ENCODE measurements around the gene PTPRO. TPM values are rescaled to one million over a fixed set of nuclear protein-coding genes. Genes with fewer than 3 reads are reported as not detected.

PTPRO gene
- polyA plus RNA-seq, 2 donors: 0.13 to 0.14 TPM

DNA sequence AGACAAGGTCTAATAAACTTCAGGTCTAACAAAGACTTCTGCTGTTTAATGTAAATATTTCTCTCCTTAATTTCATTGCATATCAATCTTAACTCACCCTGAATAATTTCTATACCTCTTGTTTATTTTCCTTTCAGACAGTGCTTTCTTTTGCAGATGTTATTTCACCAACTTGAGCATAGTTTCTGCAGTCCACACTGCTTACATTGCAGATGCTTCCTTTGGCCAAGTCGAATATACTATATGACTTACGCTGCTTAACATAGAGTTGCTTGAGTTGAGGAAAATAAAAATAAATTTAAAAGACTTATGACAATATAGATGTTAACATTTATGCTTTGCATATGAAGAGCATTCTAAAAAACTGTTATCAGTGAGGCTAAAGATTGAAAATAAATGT, 217.7 kb downstream of the PTPRO start:
- H3K36me3 ChIP-seq (ENCODE audit: control insufficient read depth in 2 of 2, insufficient read depth in 2 of 2, low read length in 1 of 2): no peaks in the 10 kb centered on the region
- H3K27me3 ChIP-seq (ENCODE audit: control insufficient read depth in 1 of 2, insufficient read depth in 2 of 2, low read length in 2 of 2): no peaks in the 10 kb centered on the region
- H3K27ac ChIP-seq (ENCODE audit: low read depth in 2 of 2, low read length in 1 of 2): no peak overlapping the region
- WGBS, 2 donors: 67 to 76% methylated on average over 2 of the region's 2 CpGs
- no peaks in the 10 kb centered on the region for H3K9me3 ChIP-seq (ENCODE audit: control insufficient read depth in 2 of 2, insufficient read depth in 1 of 2, low read depth in 1 of 2, low read length in 1 of 2)
- no peak overlapping the region for H3K4me3 ChIP-seq (ENCODE audit: low read depth in 1 of 2, low read length in 2 of 2)
- no peaks in the 10 kb centered on the region for H3K4me1 ChIP-seq (ENCODE audit: control insufficient read depth in 2 of 2, insufficient read depth in 2 of 2, low read length in 1 of 2)

GRCh38 chr12:15540469-15540872, 218.2 kb downstream of the PTPRO start:
- H3K27me3 ChIP-seq (ENCODE audit: control insufficient read depth in 1 of 2, insufficient read depth in 2 of 2, low read length in 2 of 2): no peaks in the 10 kb centered on the region
- no peaks in the 10 kb centered on the region for H3K36me3 ChIP-seq (ENCODE audit: control insufficient read depth in 2 of 2, insufficient read depth in 2 of 2, low read length in 1 of 2)
- H3K27ac ChIP-seq (ENCODE audit: low read depth in 2 of 2, low read length in 1 of 2): no peak overlapping the region
- 66 to 69% methylated on average over 1 of the region's 1 CpG for WGBS, 2 donors
- no peak overlapping the region for H3K4me3 ChIP-seq (ENCODE audit: low read depth in 1 of 2, low read length in 2 of 2)
- no peaks in the 10 kb centered on the region for H3K9me3 ChIP-seq (ENCODE audit: control insufficient read depth in 2 of 2, insufficient read depth in 1 of 2, low read depth in 1 of 2, low read length in 1 of 2)
- no peaks in the 10 kb centered on the region for H3K4me1 ChIP-seq (ENCODE audit: control insufficient read depth in 2 of 2, insufficient read depth in 2 of 2, low read length in 1 of 2)

DNA sequence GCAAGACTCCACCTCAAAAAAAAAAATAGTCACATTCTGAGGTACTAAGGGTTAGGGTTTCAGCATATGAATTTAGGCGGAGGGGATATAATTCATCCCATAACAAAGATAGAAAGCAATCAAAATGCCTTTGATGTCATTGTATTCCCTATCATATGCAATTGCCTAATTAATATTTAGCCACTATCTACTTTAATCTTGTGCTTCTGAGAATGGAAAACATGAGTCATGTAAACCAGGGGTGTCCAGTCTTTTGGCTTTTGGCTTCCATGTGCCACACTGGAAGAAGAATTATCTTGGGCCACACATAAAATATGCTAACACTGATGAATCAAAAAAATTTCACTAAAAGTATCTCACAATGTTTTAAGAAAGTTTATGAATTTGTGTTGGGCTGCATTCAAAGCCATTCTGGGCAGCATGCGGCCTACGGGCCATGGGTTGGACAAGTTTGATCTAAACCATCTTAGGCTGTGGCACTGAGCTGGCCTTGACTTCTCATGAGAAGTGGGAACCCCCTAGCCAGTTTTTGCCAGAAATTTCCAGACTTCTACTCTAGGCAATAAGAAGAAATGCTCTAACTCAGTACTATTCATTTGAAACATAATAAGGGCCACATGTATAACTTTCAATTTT, 219.8 kb downstream of the PTPRO start:
- Histone ChIP-seq H3K27ac (ENCODE audit: low read depth in 2 of 2, low read length in 1 of 2) (no peak overlapping the region), H3K27me3 (ENCODE audit: control insufficient read depth in 1 of 2, insufficient read depth in 2 of 2, low read length in 2 of 2) (no peaks in the 10 kb centered on the region), H3K4me3 (ENCODE audit: low read depth in 1 of 2, low read length in 2 of 2) (no peak overlapping the region), H3K9me3 (ENCODE audit: control insufficient read depth in 2 of 2, insufficient read depth in 1 of 2, low read depth in 1 of 2, low read length in 1 of 2) (no peaks in the 10 kb centered on the region), H3K36me3 (ENCODE audit: control insufficient read depth in 2 of 2, insufficient read depth in 2 of 2, low read length in 1 of 2) (no peaks in the 10 kb centered on the region), H3K4me1 (ENCODE audit: control insufficient read depth in 2 of 2, insufficient read depth in 2 of 2, low read length in 1 of 2) (no peaks in the 10 kb centered on the region)
- WGBS, 2 donors: 86 to 94% methylated on average over 3 of the region's 3 CpGs

GRCh38 chr12:15543347-15543746, 221.0 kb downstream of the PTPRO start:
- no peaks in the 10 kb centered on the region for H3K27me3 ChIP-seq (ENCODE audit: control insufficient read depth in 1 of 2, insufficient read depth in 2 of 2, low read length in 2 of 2)
- H3K36me3 ChIP-seq (ENCODE audit: control insufficient read depth in 2 of 2, insufficient read depth in 2 of 2, low read length in 1 of 2): no peaks in the 10 kb centered on the region
- 71 to 73% methylated on average over 3 of the region's 3 CpGs for WGBS, 2 donors
- H3K4me3 ChIP-seq (ENCODE audit: low read depth in 1 of 2, low read length in 2 of 2): no peak overlapping the region
- no peak overlapping the region for H3K27ac ChIP-seq (ENCODE audit: low read depth in 2 of 2, low read length in 1 of 2)
- no peaks in the 10 kb centered on the region for H3K4me1 ChIP-seq (ENCODE audit: control insufficient read depth in 2 of 2, insufficient read depth in 2 of 2, low read length in 1 of 2)
- no peaks in the 10 kb centered on the region for H3K9me3 ChIP-seq (ENCODE audit: control insufficient read depth in 2 of 2, insufficient read depth in 1 of 2, low read depth in 1 of 2, low read length in 1 of 2)

- H3K36me3 ChIP-seq (ENCODE audit: control insufficient read depth in 2 of 2, insufficient read depth in 2 of 2, low read length in 1 of 2): no peaks in the 10 kb centered on the region
- H3K27ac ChIP-seq (ENCODE audit: low read depth in 2 of 2, low read length in 1 of 2): no peak overlapping the region
- no peaks in the 10 kb centered on the region for H3K4me1 ChIP-seq (ENCODE audit: control insufficient read depth in 2 of 2, insufficient read depth in 2 of 2, low read length in 1 of 2)
- no peak overlapping the region for H3K4me3 ChIP-seq (ENCODE audit: low read depth in 1 of 2, low read length in 2 of 2)
- no peaks in the 10 kb centered on the region for H3K27me3 ChIP-seq (ENCODE audit: control insufficient read depth in 1 of 2, insufficient read depth in 2 of 2, low read length in 2 of 2)
- no peaks in the 10 kb centered on the region for H3K9me3 ChIP-seq (ENCODE audit: control insufficient read depth in 2 of 2, insufficient read depth in 1 of 2, low read depth in 1 of 2, low read length in 1 of 2)
These were observed 222.3 kb downstream of the PTPRO start for GRCh38 chr12:15544589-15544988.

GRCh38 chr12:15545334-15545733, 223.0 kb downstream of the PTPRO start:
- H3K4me1 ChIP-seq (ENCODE audit: control insufficient read depth in 2 of 2, insufficient read depth in 2 of 2, low read length in 1 of 2): no peaks in the 10 kb centered on the region
- no peaks in the 10 kb centered on the region for H3K9me3 ChIP-seq (ENCODE audit: control insufficient read depth in 2 of 2, insufficient read depth in 1 of 2, low read depth in 1 of 2, low read length in 1 of 2)
- H3K4me3 ChIP-seq (ENCODE audit: low read depth in 1 of 2, low read length in 2 of 2): no peak overlapping the region
- no peaks in the 10 kb centered on the region for H3K27me3 ChIP-seq (ENCODE audit: control insufficient read depth in 1 of 2, insufficient read depth in 2 of 2, low read length in 2 of 2)
- WGBS, 2 donors: 56 to 74% methylated on average over 1 of the region's 1 CpG
- no peaks in the 10 kb centered on the region for H3K36me3 ChIP-seq (ENCODE audit: control insufficient read depth in 2 of 2, insufficient read depth in 2 of 2, low read length in 1 of 2)
- no peak overlapping the region for H3K27ac ChIP-seq (ENCODE audit: low read depth in 2 of 2, low read length in 1 of 2)

DNA sequence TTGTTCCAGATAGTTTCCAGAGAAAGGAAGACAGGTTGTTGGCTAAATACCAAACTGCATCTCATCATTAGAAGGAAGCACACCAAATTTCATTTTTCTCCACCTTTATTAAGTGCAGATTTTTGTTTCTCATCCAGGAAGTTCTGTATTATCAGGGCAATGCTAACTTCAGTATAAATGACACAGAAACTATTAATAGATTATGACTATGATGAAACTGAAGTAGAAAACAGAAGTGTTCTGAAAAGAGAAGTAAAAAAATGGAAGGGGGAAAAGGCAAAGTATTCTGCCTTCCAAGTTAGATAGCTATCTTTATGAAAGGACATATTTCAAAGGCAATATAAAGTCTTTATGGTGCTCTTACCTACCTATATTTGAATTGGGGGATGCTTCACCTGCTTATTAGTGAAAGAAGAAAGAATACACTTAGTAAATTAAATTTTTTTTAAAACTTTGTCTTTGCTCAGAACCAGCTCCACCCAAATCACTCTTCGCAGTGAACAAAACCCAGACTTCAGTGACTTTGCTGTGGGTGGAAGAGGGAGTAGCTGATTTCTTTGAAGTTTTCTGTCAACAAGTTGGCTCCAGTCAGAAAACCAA, 223.9 kb downstream of the PTPRO start:
- no peak overlapping the region for H3K27ac ChIP-seq (ENCODE audit: low read depth in 2 of 2, low read length in 1 of 2)
- H3K36me3 ChIP-seq (ENCODE audit: control insufficient read depth in 2 of 2, insufficient read depth in 2 of 2, low read length in 1 of 2): no peaks in the 10 kb centered on the region
- H3K9me3 ChIP-seq (ENCODE audit: control insufficient read depth in 2 of 2, insufficient read depth in 1 of 2, low read depth in 1 of 2, low read length in 1 of 2): no peaks in the 10 kb centered on the region
- H3K27me3 ChIP-seq (ENCODE audit: control insufficient read depth in 1 of 2, insufficient read depth in 2 of 2, low read length in 2 of 2): no peaks in the 10 kb centered on the region
- WGBS, 2 donors: 38 to 51% methylated on average over 1 of the region's 1 CpG
- H3K4me1 ChIP-seq (ENCODE audit: control insufficient read depth in 2 of 2, insufficient read depth in 2 of 2, low read length in 1 of 2): no peaks in the 10 kb centered on the region
- no peak overlapping the region for H3K4me3 ChIP-seq (ENCODE audit: low read depth in 1 of 2, low read length in 2 of 2)

DNA sequence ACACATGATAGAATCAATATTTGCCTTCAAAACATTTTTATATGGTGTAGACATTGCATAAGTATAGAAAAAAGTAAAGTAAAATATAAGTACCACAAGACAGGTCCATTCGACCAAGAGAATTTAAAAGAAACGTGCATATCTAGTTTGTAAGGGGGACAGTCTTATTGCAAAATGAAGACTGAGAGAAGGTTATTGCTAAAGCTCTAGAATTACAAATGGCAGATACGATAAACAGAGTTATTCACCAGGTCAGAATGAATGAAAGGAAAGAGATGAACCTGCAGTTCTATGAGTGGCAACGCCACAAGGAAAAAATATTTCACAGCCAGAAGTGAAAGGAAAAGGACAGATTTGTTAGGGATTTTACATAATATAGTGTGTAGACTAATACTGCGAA, 224.8 kb downstream of the PTPRO start:
- no peak overlapping the region for H3K4me3 ChIP-seq (ENCODE audit: low read depth in 1 of 2, low read length in 2 of 2)
- WGBS, 2 donors: 80 to 84% methylated on average over 5 of the region's 5 CpGs
- H3K9me3 ChIP-seq (ENCODE audit: control insufficient read depth in 2 of 2, insufficient read depth in 1 of 2, low read depth in 1 of 2, low read length in 1 of 2): no peaks in the 10 kb centered on the region
- no peaks in the 10 kb centered on the region for H3K36me3 ChIP-seq (ENCODE audit: control insufficient read depth in 2 of 2, insufficient read depth in 2 of 2, low read length in 1 of 2)
- H3K4me1 ChIP-seq (ENCODE audit: control insufficient read depth in 2 of 2, insufficient read depth in 2 of 2, low read length in 1 of 2): no peaks in the 10 kb centered on the region
- no peak overlapping the region for H3K27ac ChIP-seq (ENCODE audit: low read depth in 2 of 2, low read length in 1 of 2)
- no peaks in the 10 kb centered on the region for H3K27me3 ChIP-seq (ENCODE audit: control insufficient read depth in 1 of 2, insufficient read depth in 2 of 2, low read length in 2 of 2)

DNA sequence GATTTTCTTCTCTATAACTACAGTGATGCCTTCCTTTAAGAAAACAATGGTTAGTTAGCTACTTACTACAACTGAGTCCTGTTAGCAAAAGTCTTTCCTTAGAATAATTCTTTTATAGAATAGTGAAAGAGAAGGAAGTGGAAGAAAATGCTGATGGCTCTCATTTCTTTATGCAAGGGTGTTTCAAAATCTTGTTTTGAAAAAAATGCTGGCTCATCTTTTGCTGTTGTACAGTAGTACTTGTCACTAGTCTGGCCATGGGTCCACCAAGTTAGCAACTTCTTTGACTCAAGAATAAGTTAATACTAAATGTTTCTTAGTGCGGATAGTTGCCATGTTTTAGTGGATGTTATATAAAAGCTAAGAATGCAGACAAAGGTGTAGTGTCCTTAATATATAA, 225.4 kb downstream of the PTPRO start:
- Histone ChIP-seq H3K36me3 (ENCODE audit: control insufficient read depth in 2 of 2, insufficient read depth in 2 of 2, low read length in 1 of 2) (no peaks in the 10 kb centered on the region), H3K4me3 (ENCODE audit: low read depth in 1 of 2, low read length in 2 of 2) (no peak overlapping the region)
- 92 to 100% methylated on average over 1 of the region's 1 CpG for WGBS, 2 donors

DNA sequence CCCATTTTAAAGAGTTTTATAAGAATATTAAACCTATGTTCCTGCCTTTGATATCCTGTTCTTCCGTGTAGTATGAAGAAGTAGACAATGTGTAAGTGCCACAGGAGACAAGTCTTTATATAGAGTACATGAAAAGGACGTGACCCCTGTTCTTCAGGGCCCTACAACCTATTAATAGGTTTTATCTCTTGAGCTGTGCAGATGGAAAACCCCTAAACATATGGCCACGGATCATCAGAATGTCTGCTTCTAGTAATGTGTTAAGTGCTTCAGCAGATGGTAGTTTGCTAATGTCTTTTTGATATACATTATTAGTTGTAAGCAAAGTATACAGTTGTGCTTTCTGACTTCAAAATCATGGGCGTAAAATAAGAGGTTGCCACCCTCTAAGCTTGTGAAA, 228.5 kb downstream of the PTPRO start:
- H3K36me3 ChIP-seq (ENCODE audit: control insufficient read depth in 2 of 2, insufficient read depth in 2 of 2, low read length in 1 of 2): no peaks in the 10 kb centered on the region
- no peak overlapping the region for H3K27ac ChIP-seq (ENCODE audit: low read depth in 2 of 2, low read length in 1 of 2)
- H3K27me3 ChIP-seq (ENCODE audit: control insufficient read depth in 1 of 2, insufficient read depth in 2 of 2, low read length in 2 of 2): no peaks in the 10 kb centered on the region
- no peaks in the 10 kb centered on the region for H3K4me1 ChIP-seq (ENCODE audit: control insufficient read depth in 2 of 2, insufficient read depth in 2 of 2, low read length in 1 of 2)
- H3K9me3 ChIP-seq (ENCODE audit: control insufficient read depth in 2 of 2, insufficient read depth in 1 of 2, low read depth in 1 of 2, low read length in 1 of 2): no peaks in the 10 kb centered on the region
- no peak overlapping the region for H3K4me3 ChIP-seq (ENCODE audit: low read depth in 1 of 2, low read length in 2 of 2)
- 81 to 87% methylated on average over 4 of the region's 4 CpGs for WGBS, 2 donors

More for the DNA sequence above, 225.4 kb downstream of the PTPRO start:
- no peaks in the 10 kb centered on the region for H3K27me3 ChIP-seq (ENCODE audit: control insufficient read depth in 1 of 2, insufficient read depth in 2 of 2, low read length in 2 of 2)
- no peaks in the 10 kb centered on the region for H3K4me1 ChIP-seq (ENCODE audit: control insufficient read depth in 2 of 2, insufficient read depth in 2 of 2, low read length in 1 of 2)
- no peaks in the 10 kb centered on the region for H3K9me3 ChIP-seq (ENCODE audit: control insufficient read depth in 2 of 2, insufficient read depth in 1 of 2, low read depth in 1 of 2, low read length in 1 of 2)
- H3K27ac ChIP-seq (ENCODE audit: low read depth in 2 of 2, low read length in 1 of 2): no peak overlapping the region
